Vagina (tissue), 2 donors: ENCODE measurements around the gene ARVCF. TPM values are rescaled to one million over a fixed set of nuclear protein-coding genes. Genes with fewer than 3 reads are reported as not detected.
"Not testable (repeated sequence)": the region's sequence is repeated elsewhere in the genome, so short reads cannot be mapped to it uniquely, and the experiment has no call there.

Experiments used
- DNase-seq, 2 donors: peaks; one replicate each; pipeline ENCODE4 v3.0.0-alpha.2; 2017; ENCODE audit errors: extremely low spot score in 2 of 2
- H3K27ac ChIP-seq: fragments of 200-600 bp; sonication (generic); one replicate; pipeline ENCODE4 v1.5.1; 2019
- H3K27me3 ChIP-seq: fragments of 200-600 bp; sonication (generic); one replicate; pipeline ENCODE4 v1.5.1; 2019
- H3K36me3 ChIP-seq, 2 donors: fragments of 200-600 bp; sonication (generic); one replicate each; pipeline ENCODE4 v1.5.1; 2017 to 2019
- H3K4me1 ChIP-seq: fragments of 200-600 bp; sonication (generic); one replicate; pipeline ENCODE4 v1.5.1; 2019
- H3K4me3 ChIP-seq, 2 donors: fragments of 200-600 bp; sonication (generic); 1 replicate in 1 of 2; 2 replicates in 1 of 2; pipeline ENCODE4 v1.5.1; 2016 to 2019
- H3K9me3 ChIP-seq: fragments of 200-600 bp; sonication (generic); one replicate; pipeline ENCODE4 v1.5.1; 2019
- POLR2A ChIP-seq, 2 donors: fragments of 450-650 bp; IDR thresholded peaks; one replicate each; pipeline ENCODE4 v1.6.1; 2017; ENCODE audit warnings: antibody characterized with exemption in 2 of 2, mild to moderate bottlenecking in 2 of 2, moderate library complexity in 2 of 2
- POLR2AphosphoS5 ChIP-seq, 2 donors: sonication (generic); formaldehyde crosslinking; IDR thresholded peaks; one replicate each; pipeline ENCODE4 v1.9.0; 2017; ENCODE audit warnings: antibody characterized with exemption in 2 of 2, mild to moderate bottlenecking in 2 of 2, low read depth in 1 of 2; ENCODE audit not compliant: insufficient read depth in 1 of 2
- intact Hi-C: fragments of 100-400 bp; cut with DNase I; formaldehyde crosslinking; loops from one replicate; pipeline ENCODE4 v1.15.1; 2023
- total RNA-seq: library from RNA; depleted of rRNA; stranded (reverse); fragments of >200 nt; gene quantifications from one replicate; pipeline ENCODE4 v1.2.3, GENCODE V29; 2016
- TF ChIP-seq, protein P1 (sequence below), 3 experiments: fragments of 450-650 bp in 2 of 3; fragments of 200-600 bp in 1 of 3; sonication (generic) in 1 of 3; IDR thresholded peaks; one replicate each; pipeline ENCODE4 v1.5.1; 2017 to 2019; ENCODE audit warnings: antibody characterized with exemption in 3 of 3, mild to moderate bottlenecking in 2 of 3, moderate library complexity in 2 of 3

Gene ARVCF
- total RNA-seq, 1 donor from 2014 or later: 10.8 TPM

DNA sequence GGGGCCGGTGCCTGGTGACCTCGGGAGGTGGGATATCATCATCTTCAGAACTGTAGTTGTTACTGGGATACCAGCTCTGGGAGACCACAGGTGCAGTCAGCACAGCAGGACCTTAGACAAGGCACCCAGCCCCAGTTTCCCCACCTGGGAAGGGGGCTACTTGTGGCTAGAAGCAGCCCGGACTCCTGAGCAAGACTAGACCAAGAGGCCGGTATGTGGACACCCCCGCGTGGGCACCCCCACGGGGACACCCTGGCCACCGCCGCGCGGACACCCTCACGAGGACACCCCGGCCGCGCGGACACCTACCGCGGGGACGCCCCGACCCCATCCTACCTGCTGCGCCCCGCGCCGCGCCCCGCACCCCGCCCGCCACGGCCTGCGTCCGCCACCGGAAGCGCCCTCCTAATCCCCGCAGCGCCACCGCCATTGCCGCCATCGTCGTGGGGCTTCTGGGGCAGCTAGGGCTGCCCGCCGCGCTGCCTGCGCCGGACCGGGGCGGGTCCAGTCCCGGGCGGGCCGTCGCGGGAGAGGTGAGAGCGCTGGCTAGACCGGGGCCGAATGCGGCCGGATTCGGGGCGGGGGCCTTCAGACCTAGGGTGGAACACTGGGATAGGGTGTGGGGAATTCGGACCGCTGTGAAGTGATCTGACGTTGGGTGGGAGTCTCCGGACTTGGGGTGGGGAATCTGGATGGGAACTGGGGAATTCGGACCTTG is 75.1 kb downstream of the ARVCF start, which contains the start of the genes COMT and TXNRD2:
Gene COMT (plus strand): TSS at position 408 of the 718 bp plus-strand sequence. CDS start 20,755 bp downstream, outside the sequence.
Gene TXNRD2 (minus strand): TSS at position 454 of the 718 bp plus-strand sequence. CDS start 15 bp downstream, at position 439.
- intact Hi-C loops: no loop called here
- Histone ChIP-seq H3K27ac (peak within 1 kb of the TSS; percentile 97), H3K27me3 (no peaks in the 10 kb centered on the region), H3K9me3 (no peaks in the 10 kb centered on the region), H3K4me1 (peaks cover 56% of the 10 kb centered on the region), H3K36me3 (no peaks in the 10 kb centered on the region), H3K4me3 (peak within 1 kb of the TSS; percentile 80 to 89)
- no peak for DNase-seq
- TF ChIP-seq, protein P1, sequence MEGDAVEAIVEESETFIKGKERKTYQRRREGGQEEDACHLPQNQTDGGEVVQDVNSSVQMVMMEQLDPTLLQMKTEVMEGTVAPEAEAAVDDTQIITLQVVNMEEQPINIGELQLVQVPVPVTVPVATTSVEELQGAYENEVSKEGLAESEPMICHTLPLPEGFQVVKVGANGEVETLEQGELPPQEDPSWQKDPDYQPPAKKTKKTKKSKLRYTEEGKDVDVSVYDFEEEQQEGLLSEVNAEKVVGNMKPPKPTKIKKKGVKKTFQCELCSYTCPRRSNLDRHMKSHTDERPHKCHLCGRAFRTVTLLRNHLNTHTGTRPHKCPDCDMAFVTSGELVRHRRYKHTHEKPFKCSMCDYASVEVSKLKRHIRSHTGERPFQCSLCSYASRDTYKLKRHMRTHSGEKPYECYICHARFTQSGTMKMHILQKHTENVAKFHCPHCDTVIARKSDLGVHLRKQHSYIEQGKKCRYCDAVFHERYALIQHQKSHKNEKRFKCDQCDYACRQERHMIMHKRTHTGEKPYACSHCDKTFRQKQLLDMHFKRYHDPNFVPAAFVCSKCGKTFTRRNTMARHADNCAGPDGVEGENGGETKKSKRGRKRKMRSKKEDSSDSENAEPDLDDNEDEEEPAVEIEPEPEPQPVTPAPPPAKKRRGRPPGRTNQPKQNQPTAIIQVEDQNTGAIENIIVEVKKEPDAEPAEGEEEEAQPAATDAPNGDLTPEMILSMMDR (IDR thresholded peaks at IDR 0.05): no peak
- TF ChIP-seq POLR2AphosphoS5 (IDR thresholded peaks at IDR 0.05; ENCODE audit: insufficient read depth in 1 of 2, low read depth in 1 of 2): peak in 1 of 2 donors; percentile 44

DNA sequence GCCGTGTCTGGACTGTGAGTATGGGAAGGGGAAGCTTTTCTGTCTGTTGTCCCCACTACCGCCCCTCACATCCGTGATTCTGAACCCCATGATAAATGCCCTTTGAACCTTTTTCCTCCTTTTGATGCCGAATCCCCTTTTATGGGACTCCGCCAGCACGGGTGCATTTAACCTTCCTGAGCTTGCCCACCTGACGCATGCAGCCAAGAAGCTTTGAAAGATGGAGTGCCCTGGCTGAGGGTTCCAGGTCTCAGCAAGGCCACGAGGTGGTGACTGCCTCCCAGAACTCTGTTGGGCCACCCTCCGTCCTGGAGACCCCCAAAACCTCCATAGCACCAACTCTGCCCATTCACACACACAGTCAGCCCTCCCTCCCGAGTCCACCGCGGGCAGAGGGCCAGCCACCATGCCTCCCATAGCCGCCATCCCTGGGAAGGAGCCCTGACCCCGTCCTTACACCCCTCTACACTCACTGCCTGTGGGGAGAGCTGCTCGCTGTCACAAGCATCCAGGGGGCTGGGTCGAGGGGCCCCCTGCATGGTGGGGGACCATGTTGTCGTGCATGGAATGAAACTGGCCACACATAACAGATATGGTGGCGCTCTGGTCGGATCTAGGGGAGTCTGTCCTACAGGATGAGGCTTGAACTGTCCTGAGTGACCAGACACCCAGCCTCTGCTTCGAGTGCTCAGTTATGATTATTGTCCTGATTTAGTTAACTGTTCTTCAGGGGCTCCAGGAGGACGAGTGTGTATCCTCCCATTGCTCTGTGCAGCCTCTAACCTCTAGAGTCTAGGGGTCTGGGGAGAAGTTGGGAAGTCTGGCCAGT is 75.9 kb downstream of the ARVCF start:
- TF ChIP-seq POLR2A (IDR thresholded peaks at IDR 0.05): no peak
- TF ChIP-seq, protein P1 (IDR thresholded peaks at IDR 0.05): no peak
- no peak for TF ChIP-seq POLR2AphosphoS5 (IDR thresholded peaks at IDR 0.05; ENCODE audit: insufficient read depth in 1 of 2, low read depth in 1 of 2)
- H3K36me3 ChIP-seq: no peaks in the 10 kb centered on the region
- peak overlapping the region; percentile 97 for H3K27ac ChIP-seq
- H3K27me3 ChIP-seq: no peaks in the 10 kb centered on the region
- peaks cover 50% of the 10 kb centered on the region for H3K4me1 ChIP-seq
- no peaks in the 10 kb centered on the region for H3K9me3 ChIP-seq
- no peak for DNase-seq
- intact Hi-C loops: no loop called here
- H3K4me3 ChIP-seq: peak overlapping the region; percentile 80 to 89

DNA sequence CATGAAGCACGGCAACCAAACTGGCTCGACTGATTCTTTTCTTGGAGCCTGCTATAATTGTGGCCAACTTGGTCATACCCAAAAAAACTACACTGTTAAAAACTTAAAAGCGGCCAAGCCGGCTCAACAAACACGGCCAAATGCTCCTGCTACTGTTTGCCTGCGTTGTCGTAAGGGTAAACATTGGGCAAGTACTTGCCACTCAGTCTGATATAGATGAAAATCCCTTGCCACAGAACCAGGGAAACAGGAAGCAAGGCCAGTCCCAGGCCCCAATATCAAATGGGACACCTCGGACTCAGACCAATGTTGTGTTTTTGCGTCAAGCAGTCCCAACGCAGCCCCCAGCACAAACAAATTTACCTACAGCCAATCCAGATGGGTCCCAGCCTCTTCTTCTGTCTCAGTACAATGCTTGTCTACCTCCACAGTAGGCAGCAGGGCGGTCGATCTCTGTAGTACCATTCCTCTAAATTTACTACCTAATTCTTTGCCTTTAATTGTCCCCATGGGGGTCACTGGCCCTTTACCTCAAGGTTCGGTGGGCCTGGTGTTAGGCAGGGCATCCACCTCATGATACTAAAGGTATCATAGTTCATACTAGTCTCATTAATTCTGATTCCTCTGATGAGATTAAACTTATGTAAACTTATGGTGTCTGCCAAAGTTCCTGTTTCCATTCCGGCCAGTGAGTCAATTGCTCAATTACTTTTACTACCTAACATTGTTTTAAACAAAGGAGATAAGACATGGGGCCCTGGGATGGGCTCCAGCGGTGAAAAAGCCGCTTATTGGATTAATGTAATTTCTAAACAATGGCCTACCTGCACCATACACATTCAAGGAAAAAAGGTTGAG is 78.8 kb downstream of the ARVCF start:
- TF ChIP-seq, protein P1 (IDR thresholded peaks at IDR 0.05): no peak
- peaks cover 23% of the 10 kb centered on the region for H3K4me1 ChIP-seq
- no peaks in the 10 kb centered on the region for H3K9me3 ChIP-seq
- intact Hi-C loops: no loop called here
- H3K27ac ChIP-seq: no peak overlapping the region
- no peak overlapping the region for H3K4me3 ChIP-seq
- H3K27me3 ChIP-seq: no peaks in the 10 kb centered on the region
- DNase-seq: no peak
- no peaks in the 10 kb centered on the region for H3K36me3 ChIP-seq

DNA sequence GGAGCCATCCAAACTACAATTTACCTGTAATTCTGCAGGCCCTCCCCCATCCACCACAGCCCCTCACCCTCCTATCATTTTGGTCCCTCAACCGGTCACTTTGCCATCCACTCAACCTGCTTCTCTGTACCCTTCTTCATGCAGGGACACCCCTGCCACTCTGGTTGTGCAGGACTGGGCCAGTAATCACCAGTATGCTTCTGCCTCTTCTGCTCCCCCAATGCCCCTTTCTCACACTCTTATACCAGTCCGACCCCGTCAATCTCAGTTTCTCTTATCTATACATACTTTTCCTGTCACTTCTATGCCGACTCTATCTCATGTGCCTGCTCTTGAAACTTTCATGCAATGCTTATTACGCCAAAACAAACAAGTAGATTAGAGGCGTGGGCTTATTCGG is 80.1 kb downstream of the ARVCF start:
- no peak overlapping the region for H3K27ac ChIP-seq
- H3K9me3 ChIP-seq: no peaks in the 10 kb centered on the region
- no peak for DNase-seq
- TF ChIP-seq, protein P1 (IDR thresholded peaks at IDR 0.05): no peak
- TF ChIP-seq POLR2A (IDR thresholded peaks at IDR 0.05) (no peak), POLR2AphosphoS5 (IDR thresholded peaks at IDR 0.05; ENCODE audit: insufficient read depth in 1 of 2, low read depth in 1 of 2) (no peak)
- no peaks in the 10 kb centered on the region for H3K27me3 ChIP-seq
- H3K36me3 ChIP-seq: no peaks in the 10 kb centered on the region
- peaks cover 14% of the 10 kb centered on the region for H3K4me1 ChIP-seq
- intact Hi-C loops: no loop called here
- H3K4me3 ChIP-seq: no peak overlapping the region

DNA sequence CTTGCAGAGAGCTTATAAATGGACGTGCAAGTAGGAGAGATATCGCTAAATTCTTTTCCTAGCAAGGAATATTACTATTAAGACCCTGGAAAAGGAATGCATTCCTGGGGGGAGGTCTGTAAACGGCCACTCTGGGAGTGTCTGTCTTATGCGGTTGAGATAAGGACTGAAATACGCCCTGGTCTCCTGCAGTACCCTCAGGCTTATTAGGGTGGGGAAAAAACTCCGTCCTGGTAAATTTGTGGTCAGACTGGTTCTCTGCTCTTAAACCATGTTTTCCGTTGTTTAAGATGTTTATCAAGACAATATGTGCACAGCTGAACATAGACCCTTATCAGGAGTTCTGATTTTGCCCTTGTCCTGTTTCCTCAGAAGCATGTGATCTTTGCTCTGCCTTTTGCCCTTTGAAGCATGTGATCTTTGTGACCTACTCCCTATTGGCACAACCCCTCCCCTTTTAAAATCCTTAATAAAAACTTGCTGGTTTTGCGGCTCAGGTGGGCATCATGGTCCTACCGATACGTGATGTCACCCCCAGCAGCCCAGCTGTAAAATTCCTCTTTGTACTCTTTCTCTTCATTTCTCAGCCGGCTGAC is 81.4 kb downstream of the ARVCF start:
- H3K27ac ChIP-seq, H3K9me3 ChIP-seq, H3K4me1 ChIP-seq, H3K4me3 ChIP-seq, H3K27me3 ChIP-seq, DNase-seq, intact Hi-C loops, H3K36me3 ChIP-seq: not testable (repeated sequence)
